NK-92 (cell line): ENCODE measurements around the gene DDX10.

ENCODE experiments used
- DNase-seq: peaks from one replicate; lab custom pipeline; 2025; ENCODE audit not compliant: unreplicated experiment; lab: John Stamatoyannopoulos, UW

The DDX10 gene

DNA sequence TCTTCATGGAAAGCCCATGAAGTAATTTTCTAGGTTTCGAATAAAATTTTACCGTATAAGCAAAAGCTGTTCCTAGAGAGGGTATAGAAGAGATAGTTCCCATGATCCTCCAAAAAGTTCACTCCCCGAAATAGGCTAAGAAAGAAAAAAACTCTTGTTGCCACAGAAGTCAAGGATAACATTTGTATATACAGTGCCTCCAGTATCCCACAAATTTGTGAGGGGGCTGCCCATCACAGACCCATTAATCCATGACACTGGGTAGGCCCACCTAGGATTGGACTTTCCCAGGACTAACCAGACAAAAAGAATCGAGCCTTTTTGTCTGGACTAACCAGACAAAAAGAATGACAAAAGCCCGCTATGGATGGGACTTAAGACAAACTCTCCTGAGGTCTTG, 233.0 kb downstream of the DDX10 start:
- no peak for DNase-seq

DNA sequence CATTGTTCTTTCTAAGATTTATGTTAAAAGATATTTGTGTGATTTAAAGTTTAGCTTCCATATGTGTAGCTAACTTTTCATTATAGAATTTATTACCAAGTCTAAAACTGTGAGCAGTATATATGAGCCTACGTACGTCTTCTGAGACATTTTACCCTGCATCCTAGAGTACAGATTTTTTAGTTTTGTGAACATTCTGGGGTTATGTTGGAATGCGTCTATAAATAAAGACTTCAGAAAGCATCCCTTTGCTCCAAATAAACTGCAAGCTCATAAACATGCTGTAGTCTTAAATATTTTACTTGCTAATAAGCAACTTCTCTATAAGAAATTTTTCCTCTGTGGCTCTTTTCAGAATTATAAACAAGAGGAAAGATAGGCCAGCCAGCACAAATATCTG, 236.5 kb downstream of the DDX10 start:
- DNase-seq = no peak

DNA sequence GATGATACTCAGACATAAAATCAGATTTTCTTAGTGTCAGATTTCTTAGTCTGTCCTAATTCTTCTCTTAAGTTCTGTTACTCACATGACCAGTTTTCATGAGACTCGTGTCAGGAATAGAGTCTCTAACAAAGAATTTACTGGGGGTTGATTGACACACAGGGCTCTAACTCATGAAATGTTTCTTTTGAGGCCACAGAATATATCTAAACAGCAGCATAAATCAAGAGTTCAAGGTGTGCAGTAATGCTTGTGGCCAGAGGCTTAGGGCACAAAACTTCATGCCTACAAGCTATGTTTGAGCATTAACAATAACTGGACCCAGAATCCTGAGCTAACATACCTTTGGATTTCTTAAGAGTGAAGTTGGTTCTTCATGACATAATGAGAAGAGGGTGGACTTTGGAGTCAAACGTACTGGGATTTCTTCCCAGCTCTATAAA, 237.2 kb downstream of the DDX10 start:
- no peak for DNase-seq

DNA sequence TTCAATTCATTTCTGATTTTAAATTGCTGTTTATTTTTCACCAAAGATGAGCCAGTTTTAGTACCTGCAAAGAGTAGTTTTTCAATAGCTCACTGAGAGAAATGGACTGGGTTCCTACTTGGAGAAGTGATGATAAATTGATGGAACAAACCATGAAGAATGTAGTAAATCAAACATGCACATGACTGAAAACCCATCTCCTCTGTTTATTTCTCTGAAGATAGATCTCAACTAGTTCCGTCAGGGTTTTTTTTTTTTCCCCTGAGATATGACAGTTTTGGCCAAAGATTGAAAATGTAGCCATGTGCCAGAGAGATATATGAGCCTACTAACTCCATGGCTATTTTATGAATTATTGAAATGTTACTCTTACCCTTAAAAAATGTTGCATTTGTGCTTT, 239.6 kb downstream of the DDX10 start:
- DNase-seq = no peak

DNA sequence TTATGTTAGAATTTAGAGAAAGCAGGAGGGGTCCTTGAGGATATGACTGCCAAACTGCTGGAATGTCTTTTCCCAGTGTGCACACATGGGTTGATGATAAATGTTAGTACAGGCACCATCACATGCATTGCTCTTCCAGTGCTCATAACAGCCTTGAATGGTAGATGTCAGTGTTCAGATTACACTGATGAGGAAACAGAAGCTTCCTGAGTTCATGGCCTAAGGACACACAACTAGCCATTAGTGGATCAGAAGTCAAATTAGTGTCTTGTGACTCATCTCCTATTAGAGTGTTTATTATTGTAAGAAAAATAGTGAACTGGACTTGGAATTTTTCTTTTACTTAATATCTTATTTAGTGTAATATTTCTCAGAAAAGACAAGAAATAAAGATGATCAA, 241.5 kb downstream of the DDX10 start:
- no peak for DNase-seq

DNA sequence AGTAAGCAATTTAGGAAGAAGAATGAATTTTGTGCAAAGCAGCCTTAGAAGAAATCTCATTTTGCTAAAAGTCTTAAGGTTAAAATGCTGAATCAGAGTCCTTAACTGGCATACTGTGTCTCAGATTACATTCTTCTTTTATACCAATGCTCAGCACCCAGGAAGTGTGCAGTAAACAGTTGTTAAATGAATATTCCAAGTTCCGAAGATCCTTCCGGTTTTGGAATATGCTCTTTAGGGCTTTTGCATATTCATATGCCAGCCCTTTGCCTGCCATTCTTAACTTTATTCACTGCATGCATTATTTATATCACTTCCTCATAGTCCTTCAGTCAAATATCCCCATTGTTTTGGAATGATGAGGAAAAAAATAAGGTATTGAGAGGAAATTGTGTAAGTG, 242.0 kb downstream of the DDX10 start:
- DNase-seq = no peak

DNA sequence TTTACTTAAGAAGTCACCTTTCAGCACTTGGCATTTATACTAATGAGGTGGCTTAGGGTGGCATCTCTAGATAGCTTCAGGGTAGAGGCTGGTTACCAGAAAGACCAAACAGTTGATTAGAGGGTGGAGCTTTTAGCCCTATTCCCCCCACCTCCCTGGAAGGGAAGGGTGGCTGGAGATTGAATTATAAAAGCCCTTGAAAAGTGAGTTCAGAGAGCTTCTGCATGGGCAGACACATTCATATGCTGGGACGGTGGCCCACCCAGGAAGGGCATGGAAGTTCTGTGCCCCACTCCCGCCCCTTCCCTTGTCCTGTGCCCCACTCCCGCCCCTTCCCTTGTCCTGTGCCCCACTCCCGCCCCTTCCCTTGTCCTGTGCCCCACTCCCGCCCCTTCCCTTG, 244.2 kb downstream of the DDX10 start:
- no peak for DNase-seq

DNA sequence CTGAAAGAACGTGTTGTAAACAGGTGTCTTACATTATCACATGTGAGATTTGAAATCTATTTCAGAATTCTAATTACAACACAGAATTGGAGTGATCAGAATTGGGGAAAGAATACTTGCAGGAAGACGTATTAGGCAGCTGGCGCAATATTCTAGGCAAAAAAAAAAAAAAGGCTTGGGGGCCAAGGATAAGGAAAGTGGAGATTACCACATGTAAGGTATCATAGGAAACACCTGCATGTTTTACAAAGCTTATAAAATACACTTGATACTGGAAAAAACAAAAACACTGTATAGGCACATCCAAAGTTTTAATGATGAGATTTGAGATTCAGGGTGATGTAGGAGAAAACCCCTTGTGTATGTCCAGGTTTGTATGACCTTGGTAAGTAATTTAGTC, 245.1 kb downstream of the DDX10 start:
- DNase-seq = no peak

DNA sequence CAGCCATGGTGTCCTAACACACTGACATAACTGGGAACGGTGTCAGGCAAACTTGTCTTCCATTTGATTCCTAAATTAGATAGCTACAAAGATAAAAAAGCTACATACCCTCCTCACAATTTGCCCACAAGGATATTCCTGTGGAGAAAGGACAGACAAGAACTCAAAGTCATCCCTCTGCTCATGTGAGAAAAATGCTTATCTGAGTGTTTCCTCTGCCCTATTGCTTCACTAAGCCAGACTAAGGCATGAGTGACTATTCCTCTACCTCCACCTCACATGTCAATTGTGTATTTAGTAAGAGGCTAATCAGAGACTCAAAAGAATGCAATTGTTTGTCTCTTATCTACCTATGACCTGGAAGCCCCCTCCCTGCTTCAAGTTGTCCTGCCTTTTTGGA, 247.7 kb downstream of the DDX10 start:
- DNase-seq = no peak

DNA sequence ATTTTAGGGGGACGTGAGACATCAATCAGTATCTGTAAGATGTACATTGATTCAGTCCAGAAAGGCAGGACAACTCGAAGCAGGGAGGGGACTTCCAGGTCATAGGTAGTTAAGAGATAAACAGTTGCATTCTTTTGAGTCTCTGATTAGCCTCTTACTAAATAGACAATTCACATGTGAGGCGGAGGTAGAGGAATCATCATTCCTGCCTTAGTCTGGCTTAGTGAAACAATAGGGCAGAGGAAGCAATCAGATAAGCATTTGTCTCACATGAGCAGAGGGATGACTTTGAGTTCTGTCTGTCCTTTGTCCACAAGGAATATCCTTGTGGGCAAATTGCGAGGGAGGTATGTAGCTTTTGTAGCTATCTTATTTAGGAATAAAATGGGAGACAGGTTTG, 248.3 kb downstream of the DDX10 start:
- no peak for DNase-seq

DNA sequence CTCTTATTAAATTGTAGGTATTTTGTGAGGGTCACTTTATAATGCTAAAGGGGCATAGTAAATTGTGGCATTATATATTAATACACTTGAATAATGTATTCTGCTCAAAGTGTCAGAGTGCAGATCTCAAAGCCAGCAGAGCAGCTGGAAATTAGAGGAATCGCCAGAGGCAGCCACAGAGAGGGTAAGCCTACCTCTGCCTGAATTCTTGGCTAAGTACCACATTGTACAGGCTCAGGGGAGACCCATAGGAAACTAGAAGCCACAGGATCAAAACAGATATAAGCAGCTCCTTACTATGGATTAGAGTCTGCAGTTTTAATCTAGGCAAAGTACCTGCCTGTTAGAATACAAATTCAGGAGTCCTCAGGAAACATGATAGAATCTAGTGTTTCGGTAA, 249.3 kb downstream of the DDX10 start:
- no peak for DNase-seq

DNA sequence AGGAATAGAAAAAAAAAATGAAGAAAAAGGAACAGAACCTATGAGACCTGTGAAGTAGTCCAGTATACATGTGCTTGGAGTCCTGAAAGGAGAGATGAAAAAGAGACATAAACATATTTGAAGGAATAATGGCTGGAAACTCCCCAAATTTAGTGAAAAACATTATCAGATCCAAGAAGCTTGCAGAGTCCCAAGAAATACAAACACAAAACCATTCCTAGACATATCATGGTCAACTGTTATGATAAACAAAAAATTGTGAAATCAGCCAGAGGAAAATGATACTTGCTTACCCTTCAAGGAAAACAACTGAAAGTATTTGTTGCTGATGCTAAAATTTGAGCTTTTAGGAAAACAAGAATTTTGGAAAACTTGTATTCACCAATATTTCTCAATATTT, 250.1 kb downstream of the DDX10 start:
- DNase-seq = no peak

DNA sequence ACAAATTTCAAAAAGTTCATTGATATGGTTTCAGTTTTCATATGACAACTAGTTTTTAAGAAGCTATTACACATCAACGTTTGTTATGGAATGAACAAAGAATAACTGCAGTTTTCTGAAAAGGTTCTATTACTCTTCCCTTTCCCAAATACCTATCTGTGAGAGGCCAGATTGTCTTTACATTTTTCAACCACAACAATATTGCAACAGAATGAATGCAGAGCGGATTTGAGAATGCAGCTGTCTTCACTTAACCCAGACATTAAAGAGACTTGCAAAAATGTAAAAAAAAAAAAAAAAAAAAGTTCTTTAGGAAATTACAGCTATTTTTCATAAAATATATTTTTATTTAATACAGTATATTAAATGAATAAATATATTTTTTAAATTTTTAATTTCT, 250.8 kb downstream of the DDX10 start:
- DNase-seq = no peak

DNA sequence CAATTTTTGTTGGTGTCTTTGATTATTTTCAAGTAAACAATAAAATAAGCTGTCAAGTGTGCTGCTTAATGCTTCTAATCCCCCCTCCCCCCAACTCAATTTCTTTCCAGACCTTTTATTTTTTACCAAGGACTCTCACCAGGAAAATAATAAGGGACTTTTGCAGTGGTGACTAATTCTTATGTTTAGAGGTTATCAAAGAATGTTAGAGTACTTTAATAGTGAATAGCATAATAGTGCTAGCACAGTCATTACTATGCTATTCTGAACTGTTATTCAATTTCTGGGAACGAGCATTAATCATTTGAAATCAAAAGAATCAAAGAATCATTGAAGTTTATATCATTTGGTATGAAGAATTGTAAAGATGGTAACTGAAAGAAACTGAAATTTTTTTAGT, 251.4 kb downstream of the DDX10 start:
- no peak for DNase-seq

DNA sequence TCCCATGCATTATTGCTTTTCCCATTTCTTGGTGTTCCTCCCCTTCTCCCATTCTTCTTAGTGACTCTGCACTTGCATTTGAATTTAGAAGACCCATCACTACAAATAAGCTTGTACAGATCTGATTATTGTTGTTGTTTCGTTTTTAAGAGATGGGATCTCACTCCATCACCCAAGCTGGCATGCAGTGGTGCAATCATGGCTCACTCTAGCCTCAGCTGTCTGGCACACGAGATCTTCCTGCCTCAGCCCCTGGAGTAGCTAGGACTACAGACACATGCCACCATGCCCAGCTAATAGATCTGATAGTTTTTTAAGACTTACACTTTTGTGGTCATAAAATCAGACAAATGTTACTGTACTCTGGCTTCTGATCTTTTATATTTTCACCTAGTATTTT, 252.1 kb downstream of the DDX10 start:
- DNase-seq = no peak

DNA sequence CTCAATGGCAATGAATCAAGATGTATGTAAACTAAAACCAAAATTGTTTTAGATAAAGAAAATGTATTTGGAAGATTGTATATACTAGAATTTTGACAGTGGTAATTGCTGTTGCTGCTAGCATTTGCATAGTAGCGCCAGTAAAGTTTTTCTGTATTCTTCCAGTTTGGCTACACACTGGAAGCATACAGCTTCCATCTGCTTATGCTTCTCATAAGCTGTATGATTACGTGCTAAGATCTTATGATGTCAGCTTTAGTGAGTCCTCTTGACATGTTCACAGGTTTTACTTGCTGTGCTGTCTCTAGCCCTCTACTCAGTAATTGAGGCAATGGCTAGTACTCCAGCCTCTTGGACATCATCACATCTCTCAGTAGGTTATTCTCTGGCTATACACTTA, 256.3 kb downstream of the DDX10 start:
- no peak for DNase-seq

DNA sequence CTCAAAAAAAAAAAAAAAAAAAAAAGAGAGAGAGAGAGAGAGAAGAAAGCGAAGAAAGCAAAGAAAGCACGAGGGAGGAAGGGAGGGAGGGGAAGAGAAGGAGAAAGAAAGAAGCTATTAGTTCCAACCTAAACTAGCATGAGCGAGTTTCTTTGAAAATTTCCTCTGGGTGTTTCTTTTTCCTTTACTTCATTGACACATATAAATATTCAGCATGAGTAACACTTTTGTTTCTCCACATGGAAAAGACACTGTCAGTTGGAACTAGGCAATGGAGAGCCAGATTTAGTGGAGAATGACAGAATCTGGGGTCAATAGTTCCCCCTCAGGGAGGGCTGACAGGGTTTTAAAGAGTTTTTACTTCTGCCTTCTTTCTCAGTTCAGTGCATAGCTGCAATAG, 257.4 kb downstream of the DDX10 start:
- no peak for DNase-seq

DNA sequence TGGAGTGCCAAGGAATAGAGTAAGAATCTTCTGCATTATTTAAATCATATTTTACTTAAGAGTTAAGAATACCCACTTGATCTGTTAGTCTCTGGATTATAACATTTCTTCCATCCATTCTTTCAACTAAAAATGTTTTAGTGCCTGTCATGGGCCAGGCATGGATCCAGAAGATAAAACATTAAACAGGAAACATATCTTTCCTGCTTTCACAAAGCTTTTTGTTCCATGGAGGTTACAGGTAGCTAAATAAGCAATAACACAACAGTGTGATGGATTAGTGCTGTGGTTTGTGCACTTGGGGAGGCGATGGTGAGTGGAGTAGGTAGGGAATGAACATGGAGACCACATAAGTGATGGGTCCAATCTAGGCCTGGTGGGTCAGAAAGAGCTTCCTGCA, 258.5 kb downstream of the DDX10 start:
- no peak for DNase-seq

DNA sequence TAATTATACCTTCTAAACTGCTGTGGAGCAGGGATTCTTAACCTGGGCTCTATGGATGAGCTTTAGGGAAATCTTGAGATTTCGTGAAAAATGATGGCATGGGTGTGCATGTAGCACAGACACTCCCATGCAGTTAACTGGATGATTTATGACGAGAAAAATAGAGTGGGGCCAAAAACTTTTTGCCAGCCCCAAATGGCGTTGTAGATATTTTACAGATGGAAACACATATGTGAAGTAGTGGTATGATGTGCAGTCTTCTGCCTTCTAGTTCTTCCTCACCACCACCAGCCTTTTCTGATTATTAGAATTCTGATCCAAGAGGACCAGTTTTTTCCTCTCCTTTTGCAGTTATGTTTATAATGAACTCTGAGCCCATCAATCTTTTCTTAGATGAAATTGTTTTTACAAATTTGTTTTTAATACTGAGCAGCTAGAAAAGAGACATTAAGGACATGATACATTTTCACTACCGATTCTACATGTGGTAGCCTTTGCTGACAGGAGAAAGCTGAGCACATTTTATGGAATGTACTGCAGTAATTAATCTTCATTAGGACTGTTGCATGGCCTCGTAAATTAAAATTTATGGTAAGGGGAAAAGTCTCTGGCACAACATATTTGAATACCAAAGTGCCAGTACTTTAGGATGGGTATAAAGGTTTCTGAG, 261.4 kb downstream of the DDX10 start:
- DNase-seq = no peak

DNA sequence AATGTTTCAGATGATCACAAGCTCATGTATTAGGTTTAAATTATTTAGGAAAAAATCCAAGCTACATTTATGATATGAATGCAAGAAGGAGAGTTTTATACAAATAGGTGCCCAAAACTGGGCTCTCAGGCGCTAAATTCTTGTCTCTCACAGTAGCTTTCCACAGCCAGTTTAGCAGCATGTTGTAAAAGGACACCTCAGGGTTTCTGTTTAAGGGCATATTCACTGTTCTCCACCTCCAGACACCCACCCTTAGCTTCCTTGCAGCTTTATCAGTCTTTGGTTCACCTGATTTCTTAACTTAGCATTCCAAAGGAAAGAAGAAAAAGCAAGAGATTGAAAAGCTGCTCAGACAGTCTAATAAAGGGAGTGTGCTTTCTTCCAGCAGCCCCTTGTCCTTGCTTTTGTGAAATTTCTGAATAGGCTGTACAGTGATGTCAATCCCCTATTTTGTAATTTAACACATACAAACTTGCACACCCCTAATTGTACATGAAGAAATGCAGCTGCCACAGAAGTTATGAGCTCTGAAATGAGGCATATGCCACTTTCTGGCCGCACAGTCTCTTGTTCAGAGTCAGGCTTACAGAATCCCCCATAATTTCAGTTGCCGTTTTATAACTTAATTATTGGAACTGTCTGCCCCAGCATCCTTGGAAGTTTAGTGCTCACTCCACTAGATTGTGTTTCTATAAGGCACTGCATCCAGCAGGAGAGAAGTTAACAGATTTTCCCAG, 262.1 kb downstream of the DDX10 start:
- DNase-seq = no peak

DNA sequence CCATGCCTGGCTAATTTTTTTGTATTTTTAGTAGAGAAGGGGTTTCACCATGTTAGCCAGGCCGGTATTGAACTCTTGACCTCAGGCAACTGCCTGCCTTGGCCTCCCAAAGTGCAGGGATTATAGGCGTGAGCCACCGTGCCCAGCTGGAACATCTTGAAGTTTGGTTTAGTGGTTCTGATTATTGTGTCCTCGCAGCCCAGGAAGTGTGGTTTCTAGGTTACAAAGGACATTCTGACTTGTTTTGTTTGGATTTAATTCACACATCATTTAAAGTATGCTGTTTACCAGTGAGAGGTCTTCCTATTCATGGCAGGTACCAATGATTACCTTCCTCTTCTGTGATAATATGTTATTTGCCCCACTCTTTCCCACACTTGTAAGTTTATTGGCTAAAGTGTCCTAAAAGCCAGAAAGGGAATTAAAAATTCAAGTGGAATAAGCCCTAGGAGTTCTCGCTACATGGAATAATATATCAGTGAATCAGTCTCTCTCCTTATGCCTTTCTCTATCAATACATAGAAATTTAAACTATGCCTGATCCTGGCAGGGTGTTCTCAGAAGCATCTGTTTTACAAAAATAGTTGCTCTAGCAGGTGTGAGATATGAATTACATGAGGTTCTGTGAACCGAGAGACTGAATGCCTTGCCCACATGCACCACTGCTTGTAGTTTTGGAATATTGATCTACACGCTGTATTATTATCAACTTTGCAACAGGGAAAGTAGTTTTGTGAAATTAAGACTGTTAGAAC, 263.1 kb downstream of the DDX10 start:
- no peak for DNase-seq

DNA sequence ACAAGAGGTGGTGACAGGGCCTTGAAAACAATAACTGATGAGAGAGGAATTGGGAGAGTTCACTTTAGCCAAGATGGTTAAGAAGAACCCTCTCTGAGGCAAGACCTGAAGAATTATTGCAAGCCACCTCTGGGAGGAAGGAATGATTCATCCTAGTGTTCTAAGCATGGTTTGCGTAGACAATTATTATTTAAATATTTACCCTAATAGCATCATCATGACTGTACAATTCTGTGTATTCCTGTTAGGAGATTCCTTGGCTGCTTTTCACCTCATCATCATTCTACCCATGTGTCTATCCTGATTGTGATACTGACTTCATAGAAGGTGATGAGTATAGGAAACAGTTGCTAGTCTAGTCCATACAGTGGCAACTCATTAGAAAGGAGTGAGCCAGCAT, 264.4 kb downstream of the DDX10 start:
- DNase-seq = no peak
